ENCODE measurements around the gene KATNB1. TPM values are rescaled to one million over a fixed set of nuclear protein-coding genes. Genes with fewer than 3 reads are reported as not detected.

Gene KATNB1
- total and polyA plus RNA-seq, 2 of the 8 experiments (the other 6 are each of a cell fraction or from before 2014, with no cell fraction given) = 50.2 to 60.4 TPM

DNA sequence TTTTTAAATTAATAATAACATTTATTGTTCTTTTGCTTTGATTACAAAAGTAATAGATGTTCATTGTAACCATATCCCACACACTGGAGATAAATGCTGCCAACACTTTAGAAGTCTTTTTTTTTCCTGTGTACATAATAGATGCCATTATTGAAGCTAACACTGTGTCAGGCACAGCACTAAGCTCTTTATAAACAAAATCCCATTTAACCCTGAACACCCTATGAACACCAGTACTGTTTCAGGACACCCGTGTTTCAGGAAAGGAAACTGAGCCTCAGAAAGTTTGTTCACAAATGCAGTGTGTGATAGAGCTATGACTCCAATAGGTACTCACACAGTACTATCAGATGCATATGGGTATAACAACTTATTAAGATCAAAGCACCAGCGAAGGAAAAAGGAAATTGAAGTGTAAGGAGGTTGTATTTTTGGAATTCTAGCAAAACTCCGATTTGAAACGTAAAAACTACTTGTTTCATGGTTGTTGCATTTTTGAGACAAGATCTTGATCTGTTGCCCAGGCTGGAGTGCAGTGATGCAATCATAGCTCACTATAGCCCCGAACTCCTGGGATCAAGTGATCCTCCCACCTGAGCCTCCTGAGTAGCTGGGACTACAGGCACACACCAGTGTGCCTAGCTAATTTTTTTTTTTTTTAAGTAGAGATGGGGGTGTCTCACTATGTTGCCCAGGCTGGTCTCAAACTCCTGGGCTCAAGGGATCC, 68.7 kb downstream of the KATNB1 start (continued):
- TF ChIP-seq SUZ12 (IDR thresholded peaks at IDR 0.05; ENCODE audit: low read length) = no peak
- TF ChIP-seq, protein P1, sequence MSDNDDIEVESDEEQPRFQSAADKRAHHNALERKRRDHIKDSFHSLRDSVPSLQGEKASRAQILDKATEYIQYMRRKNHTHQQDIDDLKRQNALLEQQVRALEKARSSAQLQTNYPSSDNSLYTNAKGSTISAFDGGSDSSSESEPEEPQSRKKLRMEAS (IDR thresholded peaks at IDR 0.05) = no peak

All from H1 (cell line).